ENCODE results near the gene BRD1.

DNA sequence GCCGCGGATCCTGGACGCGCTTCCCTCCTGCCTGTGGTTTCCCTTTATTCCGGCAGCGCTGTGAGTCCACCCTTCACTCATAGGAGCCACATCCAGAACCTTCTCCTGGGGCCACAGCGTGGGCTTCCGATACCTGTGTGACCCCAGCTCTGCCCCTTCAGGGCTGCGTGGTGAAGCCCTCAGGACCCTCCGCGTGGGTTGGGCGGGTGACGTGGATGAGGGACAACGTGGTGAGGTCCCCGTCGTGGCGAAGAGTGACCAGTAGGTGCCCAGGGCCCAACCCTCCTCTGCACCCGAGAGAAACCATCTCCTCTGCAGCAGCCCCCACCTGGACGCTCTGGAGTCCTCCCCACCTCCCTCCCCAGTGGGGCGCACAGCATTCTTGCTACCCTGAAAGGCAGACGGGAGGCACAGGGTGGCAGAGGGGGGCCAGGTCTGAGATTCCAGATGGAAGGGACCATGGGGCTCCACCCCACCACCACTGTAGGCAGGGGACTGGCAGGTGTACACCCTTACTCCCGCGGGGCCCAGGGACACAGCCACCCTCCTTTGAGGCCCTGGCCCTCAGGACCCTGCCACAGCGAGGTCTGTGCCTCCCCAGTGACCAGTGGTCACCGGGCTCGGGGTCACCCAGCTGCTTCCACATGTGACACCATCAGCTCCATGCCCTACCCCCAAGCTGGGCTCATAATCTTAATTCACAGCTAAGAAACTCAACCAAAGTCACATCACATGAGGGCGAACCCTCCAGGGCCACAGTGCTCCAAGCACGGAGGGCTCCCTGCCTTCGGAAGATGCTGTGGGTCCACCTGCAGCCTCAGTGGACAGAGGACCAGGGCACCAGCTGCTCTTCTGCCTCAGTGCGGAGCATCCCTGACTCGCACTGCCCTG, 22.6 kb upstream of the BRD1 start:
- TF ChIP-seq, protein P1, sequence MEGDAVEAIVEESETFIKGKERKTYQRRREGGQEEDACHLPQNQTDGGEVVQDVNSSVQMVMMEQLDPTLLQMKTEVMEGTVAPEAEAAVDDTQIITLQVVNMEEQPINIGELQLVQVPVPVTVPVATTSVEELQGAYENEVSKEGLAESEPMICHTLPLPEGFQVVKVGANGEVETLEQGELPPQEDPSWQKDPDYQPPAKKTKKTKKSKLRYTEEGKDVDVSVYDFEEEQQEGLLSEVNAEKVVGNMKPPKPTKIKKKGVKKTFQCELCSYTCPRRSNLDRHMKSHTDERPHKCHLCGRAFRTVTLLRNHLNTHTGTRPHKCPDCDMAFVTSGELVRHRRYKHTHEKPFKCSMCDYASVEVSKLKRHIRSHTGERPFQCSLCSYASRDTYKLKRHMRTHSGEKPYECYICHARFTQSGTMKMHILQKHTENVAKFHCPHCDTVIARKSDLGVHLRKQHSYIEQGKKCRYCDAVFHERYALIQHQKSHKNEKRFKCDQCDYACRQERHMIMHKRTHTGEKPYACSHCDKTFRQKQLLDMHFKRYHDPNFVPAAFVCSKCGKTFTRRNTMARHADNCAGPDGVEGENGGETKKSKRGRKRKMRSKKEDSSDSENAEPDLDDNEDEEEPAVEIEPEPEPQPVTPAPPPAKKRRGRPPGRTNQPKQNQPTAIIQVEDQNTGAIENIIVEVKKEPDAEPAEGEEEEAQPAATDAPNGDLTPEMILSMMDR (IDR thresholded peaks at IDR 0.05; ENCODE audit: low read depth, low read length, poor library complexity, severe bottlenecking): no peak
- TF ChIP-seq EZH2phosphoT487 (IDR thresholded peaks at IDR 0.05; ENCODE audit: borderline replicate concordance, low read length): no peak

All from DOHH2 (cell line).